Osteocyte (in vitro differentiated cells): Measurements from ENCODE around the gene SMIM3. TPM values are rescaled to one million over a fixed set of nuclear protein-coding genes. Genes with fewer than 3 reads are reported as not detected.
A peak's percentile ranks its signal among the peaks of the same experiment; 100 is the strongest.
"Not testable (repeated sequence)": the region's sequence is repeated elsewhere in the genome, so short reads cannot be mapped to it uniquely, and the experiment has no call there.

ENCODE experiments used
- DNase-seq: peaks from one replicate; pipeline ENCODE4 v3.0.0; 2021; ENCODE audit warnings: mixed read lengths; ENCODE audit not compliant: unreplicated experiment; ENCODE audit errors: extremely low spot score
- H3K27ac Mint-ChIP-seq: one replicate; pipeline ENCODE4 v1.8.0; 2021; ENCODE audit warnings: mild to moderate bottlenecking, mixed read lengths; ENCODE audit not compliant: unreplicated experiment
- H3K27me3 Mint-ChIP-seq: one replicate; pipeline ENCODE4 v1.8.0; 2021; ENCODE audit warnings: mixed read lengths; ENCODE audit not compliant: unreplicated experiment
- H3K36me3 Mint-ChIP-seq: one replicate; pipeline ENCODE4 v1.8.0; 2021; ENCODE audit warnings: mixed read lengths; ENCODE audit not compliant: unreplicated experiment
- H3K4me1 Mint-ChIP-seq: one replicate; pipeline ENCODE4 v1.8.0; 2021; ENCODE audit warnings: mixed read lengths; ENCODE audit not compliant: unreplicated experiment
- H3K4me3 Mint-ChIP-seq: one replicate; pipeline ENCODE4 v1.8.0; 2021; ENCODE audit warnings: mild to moderate bottlenecking, moderate library complexity, mixed read lengths; ENCODE audit not compliant: unreplicated experiment
- H3K9me3 Mint-ChIP-seq: one replicate; pipeline ENCODE4 v1.8.0; 2021; ENCODE audit warnings: mixed read lengths; ENCODE audit not compliant: unreplicated experiment
- CTCF ChIP-seq: fragments of 200-600 bp; sonication (generic); IDR thresholded peaks from 2 replicates; pipeline ENCODE4 v1.5.0; 2021; ENCODE audit warnings: antibody characterized with exemption, mild to moderate bottlenecking, moderate library complexity
- total RNA-seq: library from RNA; stranded (reverse); gene quantifications from 2 replicates; pipeline ENCODE4 v1.2.1, GENCODE V29; 2021

SMIM3 gene
- total RNA-seq, 1 donor from 2014 or later = 4.0 TPM

DNA sequence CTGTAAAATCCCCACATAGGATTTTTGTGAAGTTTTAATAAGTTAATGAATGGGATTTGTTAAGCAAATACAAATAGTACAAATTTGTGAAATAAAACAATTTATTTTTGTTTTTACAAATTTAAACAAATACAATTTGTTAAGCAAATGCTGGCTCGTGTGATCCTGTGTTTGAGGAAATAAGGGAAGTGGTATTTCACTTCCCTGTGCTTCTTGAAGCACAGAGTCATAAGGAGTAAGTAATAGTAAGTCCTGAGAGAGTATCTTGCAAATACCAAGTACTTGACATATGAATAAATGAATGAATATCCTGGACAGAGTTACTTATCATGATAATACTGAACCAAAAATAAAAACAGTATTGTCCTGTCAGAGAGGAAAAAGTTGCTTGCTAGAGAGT, 9.1 kb downstream of the SMIM3 start:
- Mint-ChIP-seq H3K27me3 (no peaks in the 10 kb centered on the region), H3K4me1 (peaks cover 20% of the 10 kb centered on the region), H3K27ac (no peak overlapping the region), H3K4me3 (no peak overlapping the region), H3K36me3 (peaks cover 3% of the 10 kb centered on the region), H3K9me3 (no peaks in the 10 kb centered on the region)
- no peak for TF ChIP-seq CTCF
- DNase-seq = no peak

GRCh38 chr5:150788977-150789376, 10.4 kb downstream of the SMIM3 start:
- DNase-seq = no peak
- Mint-ChIP-seq H3K27me3 (no peaks in the 10 kb centered on the region), H3K4me1 (peaks cover 20% of the 10 kb centered on the region), H3K36me3 (peaks cover 3% of the 10 kb centered on the region), H3K4me3 (no peak overlapping the region), H3K9me3 (no peaks in the 10 kb centered on the region), H3K27ac (no peak overlapping the region)
- no peak for TF ChIP-seq CTCF

GRCh38 chr5:150789450-150789849, 10.9 kb downstream of the SMIM3 start:
- no peak for TF ChIP-seq CTCF
- Mint-ChIP-seq H3K27ac (no peak overlapping the region), H3K4me1 (peaks cover 20% of the 10 kb centered on the region), H3K36me3 (peaks cover 3% of the 10 kb centered on the region), H3K27me3 (no peaks in the 10 kb centered on the region), H3K4me3 (no peak overlapping the region), H3K9me3 (peaks cover 3% of the 10 kb centered on the region)
- DNase-seq = no peak

GRCh38 chr5:150789943-150790611, 11.5 kb downstream of the SMIM3 start:
- Mint-ChIP-seq H3K4me3 (no peak overlapping the region), H3K27me3 (no peaks in the 10 kb centered on the region), H3K27ac (peak overlapping the region; percentile 63), H3K36me3 (peaks cover 3% of the 10 kb centered on the region), H3K4me1 (peaks cover 20% of the 10 kb centered on the region), H3K9me3 (peaks cover 3% of the 10 kb centered on the region)
- no peak for TF ChIP-seq CTCF
- DNase-seq = no peak

DNA sequence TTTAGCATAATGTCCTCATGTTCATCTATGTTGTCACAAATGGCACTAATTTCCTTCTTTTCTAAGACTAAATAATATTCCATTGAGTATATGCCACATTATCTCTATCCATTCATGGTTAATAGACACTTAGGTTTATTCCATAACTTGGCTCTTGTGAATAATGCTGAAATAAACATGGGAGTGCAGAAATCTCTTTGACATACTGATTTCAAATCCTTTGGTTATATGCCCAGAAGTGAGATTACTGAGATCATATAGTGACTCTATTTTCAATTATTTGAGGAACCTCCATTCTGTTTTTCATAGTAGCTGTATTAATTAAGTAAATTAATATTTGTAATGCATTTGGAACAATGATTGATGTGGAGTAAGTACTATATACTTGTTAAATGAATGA, 13.0 kb downstream of the SMIM3 start:
- Mint-ChIP-seq H3K9me3 (peaks cover 3% of the 10 kb centered on the region), H3K27me3 (no peaks in the 10 kb centered on the region), H3K27ac (no peak overlapping the region), H3K36me3 (no peaks in the 10 kb centered on the region), H3K4me1 (peaks cover 20% of the 10 kb centered on the region), H3K4me3 (no peak overlapping the region)
- no peak for TF ChIP-seq CTCF
- DNase-seq = no peak

- not testable (repeated sequence) for H3K36me3 Mint-ChIP-seq, H3K27ac Mint-ChIP-seq, H3K4me3 Mint-ChIP-seq, H3K9me3 Mint-ChIP-seq, H3K27me3 Mint-ChIP-seq, DNase-seq
- peaks cover 20% of the 10 kb centered on the region for H3K4me1 Mint-ChIP-seq
Observed at GRCh38 chr5:150793423-150793888, 14.9 kb downstream of the SMIM3 start.
